ENCODE data around the gene GMDS. TPM values are rescaled to one million over a fixed set of nuclear protein-coding genes. Genes with fewer than 3 reads are reported as not detected.

Gene GMDS
- total and polyA plus RNA-seq, 2 of the 8 experiments (the other 6 are each of a cell fraction or from before 2014, with no cell fraction given), result 16.8 to 50.0 TPM

DNA sequence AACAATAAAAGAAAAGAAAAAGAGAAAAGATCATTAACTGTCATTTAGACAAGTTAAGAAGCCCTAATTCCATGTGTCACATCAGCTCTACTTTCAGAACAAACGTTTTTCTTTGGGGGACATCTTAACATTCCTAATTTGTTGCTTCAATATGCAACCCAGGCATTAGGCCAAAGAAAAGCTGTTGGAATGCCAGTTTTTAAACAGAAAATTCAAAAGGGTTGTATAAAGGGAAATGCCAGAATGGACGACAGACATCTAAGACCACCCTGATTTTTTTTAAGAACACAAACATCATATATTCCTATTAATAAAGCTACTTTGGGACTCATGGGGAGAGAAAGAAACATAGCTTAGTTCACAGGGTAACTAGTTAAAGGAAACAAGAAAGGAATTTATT lies 315.0 kb downstream of the GMDS start:
- Histone ChIP-seq H4K20me1 (replicated peaks in 1 of 2; ENCODE audit: control insufficient read depth in 1 of 2, insufficient read depth in 2 of 2, low read length in 2 of 2) (no peaks in the 10 kb centered on the region), H3K79me2 (ENCODE audit: control insufficient read depth in 1 of 2, insufficient read depth in 2 of 2, low read length in 2 of 2) (no peaks in the 10 kb centered on the region), H2BK12ac (ENCODE audit: low read depth, low read length) (no peak overlapping the region), H2AK5ac (ENCODE audit: low read depth, low read length) (no peak overlapping the region), H3K23ac (ENCODE audit: insufficient read length) (no peak overlapping the region), H2AFZ (ENCODE audit: low read length) (no peak overlapping the region), H3K9me3 (ENCODE audit: insufficient read depth in 2 of 2, low read depth in 1 of 2, low read length in 1 of 2) (no peaks in the 10 kb centered on the region; a peak in 1 of 4 replicates), H3K4me2 (ENCODE audit: insufficient read depth in 1 of 2, low read depth in 2 of 2, low read length in 2 of 2) (no peak overlapping the region), H3K4me1 (replicated peaks in 1 of 4; ENCODE audit: control insufficient read depth in 3 of 4, insufficient read depth in 4 of 4, low read length in 3 of 4) (peaks cover 0 to 4% (median 4%) of the 10 kb centered on the region in 4 experiments; a peak in 4 of 7 replicates), H2BK120ac (replicated peaks; ENCODE audit: low read depth, low read length) (no peak overlapping the region), H4K5ac (ENCODE audit: insufficient read length, low read depth, low read length) (no peak overlapping the region), H3K79me1 (ENCODE audit: low read depth, low read length) (no peaks in the 10 kb centered on the region), H3K9ac (replicated peaks in 1 of 4; ENCODE audit: extremely low read depth in 1 of 4, low read depth in 3 of 4, low read length in 3 of 4) (no peak overlapping the region), H2BK20ac (ENCODE audit: low read length) (no peak overlapping the region), H3K18ac (ENCODE audit: extremely low read depth, low read length) (no peak overlapping the region), H3K56ac (replicated peaks; ENCODE audit: insufficient read length, low read depth, low read length) (no peak overlapping the region), H3K4me3 (ENCODE audit: extremely low read depth in 1 of 4, insufficient read depth in 2 of 4, low read depth in 3 of 4, low read length in 4 of 4) (no peak overlapping the region), H4K91ac (replicated peaks; ENCODE audit: insufficient read length, low read length) (no peak overlapping the region), H3K14ac (ENCODE audit: insufficient read length) (no peak overlapping the region), H2BK15ac (ENCODE audit: low read length) (no peak overlapping the region), H3K4ac (replicated peaks; ENCODE audit: insufficient read length, low read depth, low read length) (no peak overlapping the region), H3K36me3 (ENCODE audit: control insufficient read depth in 2 of 4, insufficient read depth in 4 of 4, low read length in 3 of 4) (peaks cover 0 to 4% (median 0%) of the 10 kb centered on the region in 4 experiments; a peak in 1 of 8 replicates), H3K23me2 (ENCODE audit: low read depth, low read length) (peaks cover 2% of the 10 kb centered on the region; the same call in 1 of the 2 replicates), H2BK5ac (ENCODE audit: low read depth, low read length) (no peak overlapping the region), H3K27me3 (replicated peaks in 1 of 4; ENCODE audit: control insufficient read depth in 3 of 4, extremely low read depth in 1 of 4, insufficient read depth in 3 of 4, low read length in 3 of 4) (peaks cover 0 to 1% (median 0%) of the 10 kb centered on the region in 4 experiments; a peak in 1 of 7 replicates), H4K8ac (ENCODE audit: extremely low read depth, insufficient read depth, low read length) (no peak overlapping the region), H3K27ac (ENCODE audit: low read depth, low read length) (no peak overlapping the region)
- ChIA-PET CTCF (ENCODE audit: partially characterized antibody) (interaction anchor here (1.2 kb wide), 1 partner anchor 16 kb away, joined by 3 read pairs; no protein-coding TSS in a partner anchor), POLR2A (ENCODE audit: partially characterized antibody) (no interaction called here)
- FAIRE-seq (no peak), DNase-seq (ENCODE audit: low read depth in 1 of 2, low spot score in 2 of 2) (no peak)
- TF ChIP-seq EGR1 (IDR thresholded peaks at IDR 0.05; ENCODE audit: borderline replicate concordance, low read depth, low read length) (no peak), KDM5A (IDR thresholded peaks at IDR 0.05; ENCODE audit: low read length) (no peak), MAX (IDR thresholded peaks at IDR 0.05) (no peak), YY1 (IDR thresholded peaks at IDR 0.05; ENCODE audit: low read depth, low read length) (no peak), CBX5 (IDR thresholded peaks at IDR 0.05; ENCODE audit: low read depth, low read length) (no peak), RBBP5 (IDR thresholded peaks at IDR 0.05; ENCODE audit: borderline replicate concordance, low read depth, low read length) (no peak), KDM1A (IDR thresholded peaks at IDR 0.05; ENCODE audit: borderline replicate concordance, low read length) (no peak), BACH1 (IDR thresholded peaks at IDR 0.05; ENCODE audit: low read length) (no peak), CREB1 (IDR thresholded peaks at IDR 0.05) (no peak), NANOG (IDR thresholded peaks at IDR 0.05; ENCODE audit: insufficient read depth, low read depth, low read length, poor library complexity, severe bottlenecking) (no peak), GTF2F1 (IDR thresholded peaks at IDR 0.05; ENCODE audit: borderline replicate concordance, low read depth, low read length) (no peak)
- 69% methylated on average over 2 of the region's 2 CpGs; no CpG with 5 or more reads in 1 of the 2 experiments for WGBS, 2 experiments (ENCODE audit: extremely low coverage in 1 of 2, insufficient coverage in 1 of 2, insufficient read length in 1 of 2, insufficient replicate concordance in 2 of 2, low coverage in 1 of 2, low lambda C conversion rate in 2 of 2, missing lambda C conversion rate in 1 of 2)
